ENCODE results near the gene MCM10.
"Not testable (repeated sequence)": the region's sequence is repeated elsewhere in the genome, so short reads cannot be mapped to it uniquely, and the experiment has no call there.

MCM10 gene

GRCh38 chr10:13222566-13222965, 61.2 kb downstream of the MCM10 start:
- DNase-seq = no peak

DNA sequence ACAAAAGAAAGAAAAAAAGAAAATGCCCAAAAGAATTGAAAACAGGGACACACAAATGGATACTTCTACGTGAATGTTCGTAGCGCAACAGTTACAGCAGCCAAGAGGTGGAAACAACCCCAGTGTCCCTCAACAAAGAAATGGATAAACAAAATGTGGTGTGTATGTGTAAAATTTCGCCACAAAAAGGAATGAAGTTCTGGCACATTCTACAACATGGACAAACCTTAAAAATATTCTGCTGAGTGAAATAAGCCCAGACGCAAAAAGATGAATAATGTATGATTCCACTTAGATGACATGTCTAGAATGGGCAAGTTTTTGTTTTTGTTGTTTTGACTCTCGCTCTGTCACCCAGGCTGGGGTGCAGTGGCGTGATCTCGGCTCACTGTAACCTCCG, 61.9 kb downstream of the MCM10 start:
- DNase-seq = no peak

DNA sequence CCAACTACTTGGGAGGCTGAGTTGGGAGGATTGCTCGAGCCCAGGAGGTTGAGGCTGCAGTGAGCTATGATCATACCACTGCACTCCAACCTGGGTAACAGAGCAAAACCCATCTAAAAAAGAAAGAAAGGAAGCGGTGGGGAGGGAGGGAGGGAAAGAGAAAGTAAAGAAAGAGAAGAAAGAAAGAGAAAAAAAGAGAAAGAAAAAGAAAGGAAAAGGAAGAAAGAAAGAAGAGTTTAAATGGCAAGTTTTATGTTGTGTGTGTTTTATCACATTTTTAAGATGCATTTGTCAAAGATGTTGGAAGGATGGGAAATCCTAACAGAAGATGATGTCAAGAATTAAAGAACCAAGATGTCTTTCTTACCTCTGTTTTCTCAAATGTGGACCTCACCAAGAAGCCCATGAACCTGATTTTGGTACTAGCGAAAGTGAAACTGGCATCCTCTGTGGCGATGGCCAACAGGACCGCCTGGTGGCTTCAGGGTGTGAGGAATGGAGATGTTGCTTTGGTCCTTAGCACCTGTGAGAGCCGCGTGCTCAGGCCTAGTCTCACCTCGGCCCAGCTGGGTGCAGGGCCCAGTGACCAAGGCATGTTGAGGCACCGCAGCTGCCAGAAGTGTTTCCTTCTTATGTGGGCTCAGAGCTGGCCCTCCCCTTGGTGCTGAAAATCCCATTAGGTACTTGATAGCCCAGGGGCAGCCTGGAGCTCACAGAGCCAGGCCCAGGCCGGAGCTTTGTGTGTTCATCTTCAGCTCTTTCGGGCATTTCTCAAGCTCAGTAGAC, 63.0 kb downstream of the MCM10 start:
- DNase-seq = peak in 1 of 5 experiments; percentile 7

DNA sequence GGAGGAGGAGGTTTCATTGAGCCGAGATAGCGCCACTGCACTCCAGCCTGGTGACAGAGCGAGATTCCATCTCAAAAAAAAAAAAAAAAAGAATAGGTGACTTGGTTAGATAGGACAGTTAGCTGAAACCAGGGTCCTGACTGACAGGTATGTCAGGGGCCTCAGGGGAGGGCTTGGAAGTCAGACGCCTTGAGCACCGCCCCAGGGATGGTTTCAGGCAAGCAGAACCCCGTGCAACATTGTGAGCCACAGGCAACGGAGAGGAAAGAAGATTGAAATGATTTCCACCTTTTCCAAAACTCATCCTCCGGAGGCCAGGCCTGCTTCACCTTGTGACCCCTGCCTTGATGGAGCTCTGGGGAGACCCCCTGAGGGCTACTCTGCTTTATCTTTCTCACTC, 64.2 kb downstream of the MCM10 start:
- DNase-seq = no peak

- DNase-seq = no peak
Observed at GRCh38 chr10:13227031-13227430, 65.7 kb downstream of the MCM10 start.

DNA sequence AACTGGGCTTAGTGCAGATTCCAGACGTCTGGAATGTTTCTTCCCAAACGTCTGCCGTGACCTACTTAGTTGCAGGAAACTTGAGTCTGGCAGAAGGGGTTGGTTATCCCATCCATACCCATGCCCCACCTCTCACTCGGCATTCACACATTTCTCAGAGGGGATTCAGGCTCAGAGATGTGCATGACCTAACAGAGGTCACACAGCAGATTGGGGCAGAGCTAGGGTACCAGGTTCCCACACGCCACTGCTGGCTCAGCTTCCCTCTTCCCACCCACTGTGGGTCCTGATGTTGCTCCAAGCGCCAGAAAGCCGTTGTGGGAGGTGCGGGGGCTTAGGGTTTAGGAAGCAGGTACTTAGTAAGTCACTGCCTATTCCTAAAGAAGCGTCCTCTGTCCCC, 69.8 kb downstream of the MCM10 start:
- DNase-seq = no peak

GRCh38 chr10:13231808-13232207, 70.5 kb downstream of the MCM10 start:
- no peak for DNase-seq

- no peak for DNase-seq
Observed at GRCh38 chr10:13233358-13233757, 72.0 kb downstream of the MCM10 start.

- DNase-seq = no peak
Observed at GRCh38 chr10:13234172-13234571, 72.8 kb downstream of the MCM10 start, which contains the start of gene UCMA. Gene UCMA (minus strand): TSS chr10:13234374. CDS start chr10:13234258, 116 bp downstream.

DNA sequence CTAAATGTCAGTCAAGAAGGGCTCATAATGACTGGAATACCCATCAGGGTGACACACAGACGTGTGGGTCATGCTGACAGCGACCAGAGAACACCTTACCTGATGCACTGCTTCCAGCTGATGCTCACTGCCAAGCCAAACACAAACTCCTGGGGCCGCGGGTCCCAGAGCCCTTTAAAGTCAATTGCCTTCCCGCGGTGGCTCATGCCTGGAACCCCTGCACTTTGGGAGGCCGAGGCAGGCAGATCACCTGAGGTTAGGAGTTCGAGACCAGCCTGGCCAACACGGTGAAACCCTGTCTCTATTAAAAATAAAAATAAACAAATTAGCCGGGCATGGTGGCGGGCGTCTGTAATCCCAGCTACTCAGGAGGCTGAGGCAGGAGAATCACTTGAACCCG, 73.4 kb downstream of the MCM10 start:
- not testable (repeated sequence) for DNase-seq

DNA sequence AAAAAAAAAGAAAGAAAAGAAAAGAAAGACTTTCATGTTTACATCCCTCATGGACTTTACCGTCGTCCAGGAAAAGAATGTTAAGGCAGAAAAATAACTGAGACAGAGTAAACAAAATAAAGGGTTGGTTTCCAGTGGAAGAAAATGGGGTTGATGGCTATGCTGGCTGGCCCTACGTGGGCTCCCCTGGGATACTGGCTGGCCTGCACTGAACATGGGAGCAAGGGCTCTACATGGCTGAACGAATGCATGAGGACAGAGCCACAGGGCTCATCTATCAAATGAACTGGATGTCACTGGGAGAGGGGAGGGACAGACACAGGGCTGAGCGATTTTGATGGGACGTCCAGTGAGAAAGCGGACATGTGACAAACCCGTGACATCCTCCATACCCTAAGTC, 75.3 kb downstream of the MCM10 start:
- DNase-seq = no peak

DNA sequence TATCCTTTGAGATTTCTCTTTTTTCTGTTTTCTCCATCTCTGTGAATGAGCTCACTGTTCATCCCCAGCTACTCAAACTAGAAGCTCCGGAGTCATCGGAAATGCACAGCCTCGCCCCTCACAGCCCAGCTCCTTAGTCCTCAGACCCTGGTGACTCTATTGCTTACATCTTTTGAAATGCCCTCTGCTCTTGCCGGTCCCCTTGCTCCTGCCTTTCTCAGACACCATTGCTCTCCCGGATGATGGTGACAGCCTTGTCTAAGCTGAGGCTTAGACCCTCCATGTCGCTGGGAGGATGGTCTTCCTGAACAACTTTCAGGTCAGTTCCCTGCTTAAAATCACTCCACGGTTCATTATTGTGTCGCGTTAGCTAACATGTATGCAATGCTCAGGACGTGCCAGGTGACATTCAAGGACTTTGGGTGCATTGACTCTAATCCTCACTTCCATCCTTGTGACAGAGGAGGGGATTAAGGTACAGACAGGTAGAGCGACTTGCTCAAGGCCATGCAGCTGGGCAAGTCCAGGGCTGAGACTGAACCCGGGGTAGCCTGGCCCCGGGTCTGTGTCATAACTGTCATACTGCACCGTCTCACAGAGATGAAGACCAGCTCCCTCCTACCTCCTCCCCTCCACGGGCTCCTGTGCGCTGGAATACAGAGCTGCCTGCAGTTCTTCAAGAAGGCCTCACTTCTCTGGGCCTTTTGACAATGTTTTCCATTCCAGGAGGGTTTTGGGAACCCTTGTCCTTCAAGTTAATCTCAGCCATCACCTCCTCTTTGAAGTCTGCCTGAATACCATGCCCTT, 77.1 kb downstream of the MCM10 start:
- DNase-seq = no peak

GRCh38 chr10:13239923-13240322, 78.6 kb downstream of the MCM10 start:
- no peak for DNase-seq

GRCh38 chr10:13241613-13242012, 80.3 kb downstream of the MCM10 start:
- DNase-seq = no peak

- DNase-seq = not testable (repeated sequence)
Observed at GRCh38 chr10:13242260-13242659, 80.9 kb downstream of the MCM10 start.

- no peak for DNase-seq
Observed at GRCh38 chr10:13247246-13247645, 85.9 kb downstream of the MCM10 start.

GRCh38 chr10:13247784-13248183, 86.4 kb downstream of the MCM10 start:
- DNase-seq = no peak

- no peak for DNase-seq
Observed at GRCh38 chr10:13253726-13254125, 92.4 kb downstream of the MCM10 start.

DNA sequence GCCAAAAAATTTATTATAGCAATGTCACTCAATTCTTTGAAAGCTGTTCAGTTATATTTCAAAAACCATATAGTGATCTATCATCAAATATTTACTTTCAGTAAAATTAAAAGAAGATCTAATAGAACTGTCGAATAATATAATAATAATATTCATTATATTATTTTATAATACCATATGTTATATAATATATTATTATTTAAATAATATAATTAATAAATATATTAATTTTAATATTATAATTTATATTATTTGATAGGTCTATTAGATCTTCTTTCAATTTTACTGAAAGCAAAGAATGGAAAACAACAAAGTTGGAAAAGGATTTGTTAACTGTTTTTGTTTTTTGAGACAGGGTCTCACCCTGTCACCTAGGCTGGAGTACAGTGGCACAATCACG, 95.3 kb downstream of the MCM10 start:
- no peak for DNase-seq

DNA sequence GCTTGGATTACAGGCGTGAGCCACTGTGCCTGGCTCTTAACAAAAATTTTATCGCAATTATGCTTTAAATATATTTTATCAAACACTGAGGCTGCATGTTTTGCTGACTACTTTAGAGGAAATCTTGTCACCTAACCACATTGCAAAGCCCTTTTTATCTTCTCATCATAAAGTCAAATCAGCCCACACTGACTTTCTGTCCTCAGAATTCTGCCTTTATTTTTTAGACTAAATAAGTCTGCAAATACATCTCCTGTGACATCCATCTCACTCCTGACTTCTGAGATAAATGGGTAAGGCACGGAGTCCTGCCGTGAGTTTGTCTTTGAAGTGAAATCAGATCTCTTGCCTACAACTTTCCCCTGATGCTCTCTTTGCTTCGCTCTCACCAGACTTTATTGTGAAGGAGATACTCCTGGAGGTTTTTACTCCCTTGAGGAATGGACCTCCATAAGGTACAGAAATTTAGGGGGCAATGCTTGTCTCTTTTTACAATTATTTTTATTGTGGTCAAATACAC, 96.3 kb downstream of the MCM10 start:
- peak in 1 of 5 experiments; percentile 73 for DNase-seq
